Esophagus squamous epithelium (tissue), 5 donors: ENCODE data around the gene ACTL10. TPM values are rescaled to one million over a fixed set of nuclear protein-coding genes. Genes with fewer than 3 reads are reported as not detected.

ENCODE experiments used
- DNase-seq: peaks from one replicate; lab custom pipeline; 2025; lab: John Stamatoyannopoulos, UW
- H3K27ac ChIP-seq, 4 donors: fragments of 200-600 bp; sonication (generic); one replicate each; pipeline ENCODE4 v1.5.1; 2016 to 2019; ENCODE audit warnings: mild to moderate bottlenecking in 1 of 4
- H3K27me3 ChIP-seq, 4 donors: fragments of 200-600 bp; sonication (generic); 1 replicate in 3 of 4; 2 replicates in 1 of 4; pipeline versions ENCODE4 v1.5.1 to v1.6.0; 2017 to 2021; ENCODE audit warnings: antibody characterized with exemption in 1 of 4
- H3K36me3 ChIP-seq, 3 donors: fragments of 200-600 bp; sonication (generic); one replicate each; pipeline ENCODE4 v1.5.1; 2016 to 2019
- H3K4me1 ChIP-seq, 3 donors: fragments of 200-600 bp; sonication (generic); one replicate each; pipeline ENCODE4 v1.5.1; 2017 to 2019
- H3K4me3 ChIP-seq, 4 donors: fragments of 200-600 bp; sonication (generic); 1 replicate in 3 of 4; 2 replicates in 1 of 4; pipeline ENCODE4 v1.5.1; 2016 to 2019; ENCODE audit warnings: mild to moderate bottlenecking in 2 of 4, moderate library complexity in 1 of 4
- H3K9me3 ChIP-seq, 3 donors: fragments of 200-600 bp; sonication (generic); one replicate each; pipeline ENCODE4 v1.5.1; 2016 to 2019
- CTCF ChIP-seq, 6 experiments: fragments of 450-650 bp in 4 of 6; fragments of 200-600 bp in 2 of 6; sonication (generic) in 2 of 6; IDR thresholded peaks; one replicate each; pipeline ENCODE4 v1.5.1; 2016 to 2019; ENCODE audit warnings: antibody characterized with exemption in 6 of 6, mild to moderate bottlenecking in 4 of 6, moderate library complexity in 4 of 6
- POLR2A ChIP-seq, 4 donors: fragments of 450-650 bp; IDR thresholded peaks; one replicate each; pipeline ENCODE4 v1.6.1; 2017; ENCODE audit warnings: antibody characterized with exemption in 4 of 4, mild to moderate bottlenecking in 4 of 4, moderate library complexity in 3 of 4
- WGBS, 2 donors: methylation state at CpG; one replicate each; pipeline ENCODE4 v1.1.5; 2018; 5-methylcytosine and 5-hydroxymethylcytosine counted together
- intact Hi-C: fragments of 100-400 bp; cut with DNase I; formaldehyde crosslinking; loops from one replicate; pipeline ENCODE4 v1.15.0; 2022
- total RNA-seq, 4 donors: library from RNA; depleted of rRNA; stranded (reverse); fragments of >200 nt; gene quantifications; one replicate each; pipeline ENCODE4 v1.1.0, GENCODE V29; 2016
- donor health status: DM: yes; HTN: yes; CAD: no.

Gene ACTL10
- total RNA-seq, 4 donors from 2014 or later: 1.8 to 4.4 (median 3.5) TPM

- Histone ChIP-seq H3K27ac (peak overlapping the region in 2 of 4 donors; percentile 17 to 49), H3K4me3 (no peak overlapping the region), H3K27me3 (no peaks in the 10 kb centered on the region), H3K9me3 (no peaks in the 10 kb centered on the region), H3K36me3 (peaks cover 0 to 28% (median 0%) of the 10 kb centered on the region in 3 donors), H3K4me1 (peaks cover 40 to 86% (median 53%) of the 10 kb centered on the region in 3 donors)
- intact Hi-C loops: no loop called here
- no peak for TF ChIP-seq POLR2A (IDR thresholded peaks at IDR 0.05)
- TF ChIP-seq CTCF (IDR thresholded peaks at IDR 0.05): no peak
- 80 to 86% methylated on average over 4 to 5 of the region's 6 CpGs for WGBS, 2 donors
- DNase-seq: no peak
These were observed 4.2 kb downstream of the ACTL10 start for GRCh38 chr20:33670715-33671499.

DNA sequence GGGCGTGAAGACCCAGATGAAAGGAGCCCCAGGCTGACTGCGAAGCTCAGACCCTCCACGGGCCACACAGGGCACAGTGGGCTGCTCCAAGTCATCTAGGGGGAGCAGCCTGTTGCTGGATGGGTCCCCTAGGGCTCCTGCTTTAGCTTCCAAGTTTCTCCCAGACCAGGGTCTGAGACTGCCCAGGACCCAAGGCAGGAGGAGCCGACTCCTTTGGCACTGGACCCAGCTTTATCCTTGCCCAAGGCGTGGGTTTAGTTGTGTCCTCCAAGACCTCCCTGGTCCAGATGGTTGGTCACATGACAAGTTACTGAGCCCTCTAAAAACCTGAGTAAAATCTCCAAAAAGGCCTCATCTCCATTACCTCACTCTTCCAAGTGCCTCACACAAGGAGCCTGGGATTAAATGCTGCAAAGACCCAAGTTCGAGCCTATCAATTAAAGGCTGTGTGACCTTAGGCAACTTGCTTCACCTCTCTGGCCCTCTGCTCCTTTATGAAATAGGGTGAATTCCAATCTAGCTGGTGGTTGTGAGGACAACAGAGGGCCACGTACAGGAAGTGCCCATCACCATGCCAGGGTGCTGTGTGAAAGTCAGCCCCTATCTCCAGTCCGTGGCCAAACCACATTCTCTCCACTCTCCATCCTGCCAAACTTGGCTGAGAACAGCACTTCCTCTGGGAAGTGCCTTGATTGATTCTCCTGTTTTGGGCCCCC lies 5.0 kb downstream of the ACTL10 start:
- 81 to 84% methylated on average over 3 to 6 of the region's 8 CpGs for WGBS, 2 donors
- Histone ChIP-seq H3K36me3 (peaks cover 0 to 28% (median 0%) of the 10 kb centered on the region in 3 donors), H3K4me1 (peaks cover 40 to 87% (median 46%) of the 10 kb centered on the region in 3 donors), H3K4me3 (no peak overlapping the region), H3K27me3 (no peaks in the 10 kb centered on the region), H3K27ac (no peak overlapping the region), H3K9me3 (no peaks in the 10 kb centered on the region)
- DNase-seq: no peak
- intact Hi-C loops: no loop called here
- TF ChIP-seq POLR2A (IDR thresholded peaks at IDR 0.05) (no peak), CTCF (IDR thresholded peaks at IDR 0.05) (no peak)

GRCh38 chr20:33672426-33673113 lies 5.8 kb downstream of the ACTL10 start:
- DNase-seq: no peak
- peak overlapping the region in 3 of 4 donors; percentile 61 to 87 (median 74) for H3K4me3 ChIP-seq
- H3K27ac ChIP-seq: peak overlapping the region in 3 of 4 donors; percentile 81 to 94 (median 91)

GRCh38 chr20:33673114-33673409 lies 6.3 kb downstream of the ACTL10 start:
- WGBS, 2 donors: 73 to 86% methylated on average over 3 of the region's 4 CpGs
- TF ChIP-seq POLR2A (IDR thresholded peaks at IDR 0.05): no peak
- no peak for TF ChIP-seq CTCF (IDR thresholded peaks at IDR 0.05)
- Histone ChIP-seq H3K4me3 (peak overlapping the region in 3 of 4 donors; percentile 61 to 87 (median 74)), H3K9me3 (no peaks in the 10 kb centered on the region), H3K36me3 (peaks cover 0 to 28% (median 0%) of the 10 kb centered on the region in 3 donors), H3K27ac (peak overlapping the region; percentile 81 to 94 (median 88)), H3K27me3 (no peaks in the 10 kb centered on the region), H3K4me1 (peaks cover 34 to 85% (median 34%) of the 10 kb centered on the region in 3 donors)
- DNase-seq: no peak
- intact Hi-C loops: no loop called here

More at GRCh38 chr20:33672426-33673113, 5.8 kb downstream of the ACTL10 start:
- TF ChIP-seq CTCF (IDR thresholded peaks at IDR 0.05) (no peak), POLR2A (IDR thresholded peaks at IDR 0.05) (no peak)
- no peaks in the 10 kb centered on the region for H3K27me3 ChIP-seq
- intact Hi-C loops: no loop called here
- H3K9me3 ChIP-seq: no peaks in the 10 kb centered on the region
- H3K36me3 ChIP-seq: peaks cover 0 to 28% (median 0%) of the 10 kb centered on the region in 3 donors
- peaks cover 38 to 87% (median 39%) of the 10 kb centered on the region in 3 donors for H3K4me1 ChIP-seq
- 57 to 60% methylated on average over 3 to 8 of the region's 17 CpGs for WGBS, 2 donors
